Ovary (tissue), 9 donors: ENCODE results near the gene EXOSC10. TPM values are rescaled to one million over a fixed set of nuclear protein-coding genes. Genes with fewer than 3 reads are reported as not detected.

Experiments used
- DNase-seq, 5 donors: peaks; one replicate each; pipeline ENCODE4 v3.0.0-alpha.2; 2019 to 2020
- H3K27ac ChIP-seq, 2 donors: fragments of 200-600 bp; one replicate each; pipeline versions ENCODE4 v1.5.1 to v1.8.0; 2019 to 2022
- H3K27me3 ChIP-seq: fragments of 200-600 bp; one replicate; pipeline ENCODE4 v1.8.0; 2022
- H3K36me3 ChIP-seq: fragments of 200-600 bp; sonication (generic); one replicate; pipeline ENCODE4 v1.5.1; 2019
- H3K4me1 ChIP-seq: one replicate; pipeline ENCODE4 v1.8.1; 2013; ENCODE audit warnings: mild to moderate bottlenecking, moderate library complexity; ENCODE audit not compliant: insufficient read depth
- H3K4me3 ChIP-seq: fragments of 200-600 bp; sonication (generic); one replicate; pipeline ENCODE4 v1.5.1; 2017
- H3K9me3 ChIP-seq, 2 donors: fragments of 200-600 bp in 1 of 2; sonication (generic) in 1 of 2; one replicate each; pipeline versions ENCODE4 v1.5.1 to v1.8.1; 2013 to 2019; ENCODE audit warnings: mild to moderate bottlenecking in 1 of 2, moderate library complexity in 1 of 2
- EP300 ChIP-seq: sonication (generic); formaldehyde crosslinking; IDR thresholded peaks from one replicate; pipeline ENCODE4 v1.6.1; 2017; ENCODE audit warnings: antibody characterized with exemption
- POLR2A ChIP-seq: fragments of 450-650 bp; IDR thresholded peaks from one replicate; pipeline ENCODE4 v1.6.1; 2017; ENCODE audit warnings: antibody characterized with exemption, mild to moderate bottlenecking, moderate library complexity
- WGBS, 3 donors: extraction: QIAGEN DNeasy Blood & Tissue Kit in 1 of 3; methylation state at CpG; one replicate each; pipeline versions ENCODE4 v1.1.5 to v1.1.7; 2013 to 2017; 5-methylcytosine and 5-hydroxymethylcytosine counted together
- intact Hi-C, 4 donors: fragments of 100-400 bp; cut with DNase I; formaldehyde crosslinking; loops; one replicate each; pipeline versions ENCODE4 v1.11.0 to v1.15.1; 2022 to 2023
- polyA plus RNA-seq, 2 donors: library from polyadenylated mRNA; stranded (reverse); fragments of 200-250 nt in 1 of 2; fragments of 350-450 nt in 1 of 2; fragmentation: Illumina TruSeq in 1 of 2; extraction: RNeasy Lipid Tissue Mini Kit (QIAGEN cat#74804) in 1 of 2; gene quantifications; one replicate each; pipeline ENCODE4 v1.2.3, GENCODE V29; 2013 to 2014
- total RNA-seq, 7 donors: library from RNA; depleted of rRNA in 2 of 7; stranded (reverse); fragments of >200 nt in 2 of 7; fragmentation: NEBNext Ultra II Directional in 3 of 7; extraction: Animal tissue kit (Norgen Biotek cat#: 25700) in 3 of 7; gene quantifications; one replicate each; pipeline versions ENCODE4 v1.1.0 to v1.2.4, GENCODE V29; 2016 to 2023
- TF ChIP-seq, protein P1 (sequence below), 3 donors: fragments of 450-650 bp in 2 of 3; fragments of 200-600 bp in 1 of 3; IDR thresholded peaks; one replicate each; pipeline versions ENCODE4 v1.5.1 to v1.8.0; 2016 to 2022; ENCODE audit warnings: antibody characterized with exemption in 3 of 3, mild to moderate bottlenecking in 1 of 3
- donor health status: DM: no; HTN: no; CAD: no; lungs with moderate emphysema.
- donor health status: DM: no; HTN: no; CAD: no.
- donor health status: Bipolar disorder and iron deficiency.
- donor health status: DM: yes; HTN: yes; CAD: no.
- donor health status: DM: no; HTN: no; CAD: no.
- donor health status: DM: yes; HTN: yes; CAD: no.

EXOSC10 gene
- total and polyA plus RNA-seq, 9 donors, result 36.1 to 60.5 (median 48.6) TPM

DNA sequence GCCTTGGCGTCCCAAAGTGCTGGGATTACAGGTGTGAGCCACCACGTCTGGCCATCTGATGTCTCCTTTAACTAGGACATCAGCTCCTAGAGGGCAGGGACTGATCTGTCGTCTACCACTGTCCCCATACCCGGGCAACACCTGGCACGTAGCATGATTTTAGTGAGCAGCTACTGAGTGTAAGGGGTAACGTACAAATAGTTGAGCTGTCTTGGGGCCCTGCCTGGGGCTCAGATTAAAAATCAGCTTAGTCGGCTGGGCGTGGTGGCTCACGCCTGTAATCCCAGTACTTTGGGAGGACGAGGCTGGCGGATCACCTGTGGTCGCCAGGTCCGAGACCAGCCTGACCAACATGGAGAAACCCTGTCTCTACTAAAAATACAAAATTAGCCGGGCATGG, 41.6 kb downstream of the EXOSC10 start:
- no peak for DNase-seq

DNA sequence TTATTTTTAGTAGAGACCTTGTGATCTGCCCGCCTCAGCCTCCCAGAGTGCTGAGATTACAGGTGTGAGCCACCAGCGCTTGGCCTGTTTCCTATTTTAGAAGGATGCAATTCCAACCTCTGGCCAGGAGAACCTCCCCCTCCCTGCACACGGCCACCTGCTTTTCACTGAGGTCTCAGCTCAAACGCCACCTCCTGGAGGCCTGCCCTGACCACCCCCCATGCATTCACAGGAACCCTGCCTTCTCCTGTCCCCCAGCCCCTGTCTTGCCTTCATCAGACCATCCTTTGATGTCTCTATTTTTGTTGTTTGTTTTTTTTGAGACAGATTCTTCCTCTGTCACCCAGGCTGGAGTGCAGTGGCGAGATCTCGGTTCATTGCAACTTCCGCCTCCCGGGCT, 42.2 kb downstream of the EXOSC10 start:
- Histone ChIP-seq H3K36me3 (no peaks in the 10 kb centered on the region), H3K27ac (no peak overlapping the region), H3K4me1 (peaks cover 18% of the 10 kb centered on the region), H3K27me3 (no peaks in the 10 kb centered on the region), H3K4me3 (no peak overlapping the region), H3K9me3 (no peaks in the 10 kb centered on the region)
- TF ChIP-seq POLR2A (no peak), EP300 (no peak)
- TF ChIP-seq, protein P1, sequence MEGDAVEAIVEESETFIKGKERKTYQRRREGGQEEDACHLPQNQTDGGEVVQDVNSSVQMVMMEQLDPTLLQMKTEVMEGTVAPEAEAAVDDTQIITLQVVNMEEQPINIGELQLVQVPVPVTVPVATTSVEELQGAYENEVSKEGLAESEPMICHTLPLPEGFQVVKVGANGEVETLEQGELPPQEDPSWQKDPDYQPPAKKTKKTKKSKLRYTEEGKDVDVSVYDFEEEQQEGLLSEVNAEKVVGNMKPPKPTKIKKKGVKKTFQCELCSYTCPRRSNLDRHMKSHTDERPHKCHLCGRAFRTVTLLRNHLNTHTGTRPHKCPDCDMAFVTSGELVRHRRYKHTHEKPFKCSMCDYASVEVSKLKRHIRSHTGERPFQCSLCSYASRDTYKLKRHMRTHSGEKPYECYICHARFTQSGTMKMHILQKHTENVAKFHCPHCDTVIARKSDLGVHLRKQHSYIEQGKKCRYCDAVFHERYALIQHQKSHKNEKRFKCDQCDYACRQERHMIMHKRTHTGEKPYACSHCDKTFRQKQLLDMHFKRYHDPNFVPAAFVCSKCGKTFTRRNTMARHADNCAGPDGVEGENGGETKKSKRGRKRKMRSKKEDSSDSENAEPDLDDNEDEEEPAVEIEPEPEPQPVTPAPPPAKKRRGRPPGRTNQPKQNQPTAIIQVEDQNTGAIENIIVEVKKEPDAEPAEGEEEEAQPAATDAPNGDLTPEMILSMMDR (IDR thresholded peaks at IDR 0.05), result no peak
- 85 to 91% (median 89%) methylated on average over 8 of the region's 8 CpGs for WGBS, 3 donors
- no peak for DNase-seq
- intact Hi-C loops, result no loop called here

More for the DNA sequence above, 41.6 kb downstream of the EXOSC10 start:
- TF ChIP-seq POLR2A, result no peak
- TF ChIP-seq, protein P1 (IDR thresholded peaks at IDR 0.05), result no peak
- no peak for TF ChIP-seq EP300
- H3K27me3 ChIP-seq, result no peaks in the 10 kb centered on the region
- no peak overlapping the region for H3K4me3 ChIP-seq
- H3K4me1 ChIP-seq, result peaks cover 18% of the 10 kb centered on the region
- intact Hi-C loops, result no loop called here
- H3K9me3 ChIP-seq, result no peaks in the 10 kb centered on the region
- H3K27ac ChIP-seq, result no peak overlapping the region
- 90 to 94% (median 91%) methylated on average over 14 of the region's 14 CpGs for WGBS, 3 donors
- no peaks in the 10 kb centered on the region for H3K36me3 ChIP-seq

DNA sequence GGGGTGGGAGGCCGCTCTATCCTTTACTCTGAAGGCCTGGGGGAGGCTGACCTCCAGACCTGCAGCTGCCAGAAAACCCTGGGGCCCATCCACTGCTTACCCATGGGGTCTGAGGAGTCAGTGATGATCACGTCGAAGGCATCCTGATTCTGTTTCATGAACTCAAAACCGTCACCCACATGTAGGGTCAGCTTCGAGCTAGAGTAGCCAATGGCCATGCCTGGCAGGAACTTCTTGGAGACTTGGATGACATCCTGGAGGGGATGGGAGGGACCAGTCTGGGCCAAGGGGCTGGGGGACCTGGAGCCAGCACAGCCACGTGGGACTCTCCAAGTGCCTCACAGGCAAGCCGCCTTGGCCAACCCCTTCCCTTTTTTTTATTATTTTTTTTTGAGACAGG, 43.2 kb downstream of the EXOSC10 start:
- no peak overlapping the region for H3K27ac ChIP-seq
- H3K4me3 ChIP-seq, result no peak overlapping the region
- H3K27me3 ChIP-seq, result no peaks in the 10 kb centered on the region
- TF ChIP-seq EP300 (no peak), POLR2A (no peak)
- TF ChIP-seq, protein P1 (IDR thresholded peaks at IDR 0.05), result no peak
- 84 to 88% (median 87%) methylated on average over 7 of the region's 7 CpGs for WGBS, 3 donors
- DNase-seq, result no peak
- intact Hi-C loops, result no loop called here
- H3K36me3 ChIP-seq, result no peaks in the 10 kb centered on the region
- H3K4me1 ChIP-seq, result peaks cover 15% of the 10 kb centered on the region
- H3K9me3 ChIP-seq, result no peaks in the 10 kb centered on the region

DNA sequence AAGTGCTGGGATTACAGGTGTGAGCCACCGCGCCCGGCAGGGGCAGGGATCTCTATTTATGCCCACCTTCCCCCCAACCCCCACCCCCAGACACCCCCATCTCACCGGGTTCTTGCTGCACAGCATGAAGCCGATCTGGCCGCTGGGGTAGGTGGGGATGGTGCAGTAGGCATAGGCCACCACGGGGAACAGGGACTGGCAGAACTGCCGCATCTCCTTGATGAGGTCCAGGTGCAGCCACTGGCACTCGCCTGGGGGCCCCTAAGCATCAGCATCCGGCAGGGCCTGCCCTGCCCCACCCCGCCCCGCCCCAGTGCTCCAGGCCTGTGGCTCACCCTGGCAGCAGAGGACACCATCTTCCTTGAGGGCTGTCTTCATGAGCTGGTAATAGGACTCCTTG, 44.0 kb downstream of the EXOSC10 start:
- Histone ChIP-seq H3K27me3 (no peaks in the 10 kb centered on the region), H3K4me3 (no peak overlapping the region), H3K9me3 (no peaks in the 10 kb centered on the region), H3K4me1 (peaks cover 9% of the 10 kb centered on the region), H3K36me3 (no peaks in the 10 kb centered on the region), H3K27ac (no peak overlapping the region)
- WGBS, 3 donors, result 87 to 89% (median 88%) methylated on average over 12 of the region's 12 CpGs
- intact Hi-C loops, result no loop called here
- no peak for DNase-seq
- TF ChIP-seq POLR2A (no peak), EP300 (no peak)
- TF ChIP-seq, protein P1 (IDR thresholded peaks at IDR 0.05), result no peak
